Neuronal stem cell (in vitro differentiated cells): ENCODE data around the gene METAP1D.

Source experiments
- DNase-seq: peaks from one replicate; pipeline ENCODE4 v3.0.0-alpha.2; 2013; ENCODE audit warnings: low spot score
- H2AFZ ChIP-seq: one replicate; pipeline ENCODE4 v1.6.1; 2013; ENCODE audit warnings: mild to moderate bottlenecking, low read length, inconsistent platforms
- H2AK5ac ChIP-seq: 2 replicates; pipeline ENCODE4 v1.6.1; 2013; ENCODE audit warnings: low read depth, mild to moderate bottlenecking, inconsistent platforms, low read length, moderate library complexity, mixed read lengths
- H2BK120ac ChIP-seq: 2 replicates; pipeline ENCODE4 v1.6.1; 2013; ENCODE audit warnings: low read depth, mild to moderate bottlenecking, inconsistent platforms, low read length, moderate library complexity, mixed read lengths
- H2BK12ac ChIP-seq: one replicate; pipeline ENCODE4 v1.6.1; 2013; ENCODE audit warnings: low read length, inconsistent platforms
- H2BK15ac ChIP-seq: 2 replicates; pipeline ENCODE4 v1.6.1; 2013; ENCODE audit warnings: mild to moderate bottlenecking, low read length, inconsistent platforms, mixed read lengths
- H2BK5ac ChIP-seq: one replicate; pipeline ENCODE4 v1.6.1; 2013; ENCODE audit warnings: inconsistent platforms, mild to moderate bottlenecking, low read length, moderate library complexity
- H3K14ac ChIP-seq: one replicate; pipeline ENCODE4 v1.6.1; 2013; ENCODE audit warnings: low read length, inconsistent platforms
- H3K18ac ChIP-seq: 2 replicates; pipeline ENCODE4 v1.6.1; 2013; ENCODE audit warnings: low read length, inconsistent platforms
- H3K23ac ChIP-seq: 2 replicates; pipeline ENCODE4 v1.6.1; 2013; ENCODE audit warnings: low read depth, mild to moderate bottlenecking, mixed read lengths, low read length, inconsistent platforms; ENCODE audit not compliant: poor library complexity
- H3K27ac ChIP-seq: replicated peaks from 3 replicates; pipeline ENCODE4 v1.5.1; 2013; ENCODE audit warnings: low read length, inconsistent platforms
- H3K27me3 ChIP-seq, 3 experiments: 2 replicates each; pipeline ENCODE4 v1.6.1; 2013; ENCODE audit warnings: low read length in 3 of 3, mild to moderate bottlenecking in 2 of 3, inconsistent platforms in 1 of 3, low read depth in 1 of 3, mixed read lengths in 1 of 3, moderate library complexity in 1 of 3; ENCODE audit not compliant: control insufficient read depth in 3 of 3, insufficient read depth in 3 of 3
- H3K36me3 ChIP-seq, 2 donors: replicated peaks in 1 of 2; 2 replicates each; pipeline ENCODE4 v1.6.1; 2013; ENCODE audit warnings: low read length in 2 of 2; ENCODE audit not compliant: control insufficient read depth in 2 of 2, insufficient read depth in 2 of 2
- H3K4ac ChIP-seq: 2 replicates; pipeline ENCODE4 v1.6.1; 2013; ENCODE audit warnings: inconsistent platforms, mild to moderate bottlenecking, low read length, moderate library complexity
- H3K4me1 ChIP-seq, 2 donors: 1 replicate in 1 of 2; 2 replicates in 1 of 2; pipeline ENCODE4 v1.6.1; 2013; ENCODE audit warnings: low read length in 2 of 2, low read depth in 1 of 2; ENCODE audit not compliant: control insufficient read depth in 2 of 2, insufficient read depth in 1 of 2
- H3K4me2 ChIP-seq: one replicate; pipeline ENCODE4 v1.6.1; 2013; ENCODE audit warnings: mild to moderate bottlenecking, low read length, inconsistent platforms; ENCODE audit not compliant: insufficient read depth, poor library complexity, severe bottlenecking
- H3K4me3 ChIP-seq, 2 donors: 2 replicates each; pipeline ENCODE4 v1.5.1; 2013; ENCODE audit warnings: low read length in 2 of 2, mild to moderate bottlenecking in 2 of 2, inconsistent platforms in 1 of 2, moderate library complexity in 1 of 2
- H3K79me1 ChIP-seq: one replicate; pipeline ENCODE4 v1.6.1; 2013; ENCODE audit warnings: low read depth, mild to moderate bottlenecking, inconsistent platforms, low read length, moderate library complexity
- H3K9ac ChIP-seq: one replicate; pipeline ENCODE4 v1.6.1; 2013; ENCODE audit warnings: mild to moderate bottlenecking, low read depth, low read length, inconsistent platforms; ENCODE audit not compliant: poor library complexity
- H3K9me3 ChIP-seq, 2 donors: replicated peaks in 1 of 2; 2 replicates each; pipeline versions ENCODE3 to v1.6.1; 2013; ENCODE audit warnings: low read length in 2 of 2, mild to moderate bottlenecking in 2 of 2, inconsistent platforms in 1 of 2, low read depth in 1 of 2, mixed read lengths in 1 of 2, moderate library complexity in 1 of 2; ENCODE audit not compliant: control insufficient read depth in 2 of 2, insufficient read depth in 1 of 2
- H4K8ac ChIP-seq: one replicate; pipeline ENCODE4 v1.6.1; 2013; ENCODE audit warnings: low read depth, mild to moderate bottlenecking, inconsistent platforms, low read length, moderate library complexity
- H4K91ac ChIP-seq: one replicate; pipeline ENCODE4 v1.6.1; 2013; ENCODE audit warnings: low read length, low read depth, mild to moderate bottlenecking, inconsistent platforms; ENCODE audit not compliant: poor library complexity
- WGBS, 2 donors: extraction: QIAGEN DNeasy Blood & Tissue Kit; methylation state at CpG; one replicate each; pipeline ENCODE4 v1.1.7; 2013; ENCODE audit warnings: missing lambda C conversion rate in 2 of 2, mixed read lengths in 1 of 2; ENCODE audit not compliant: insufficient read length in 2 of 2, insufficient replicate concordance in 1 of 2; ENCODE audit errors: extremely low coverage in 2 of 2; 5-methylcytosine and 5-hydroxymethylcytosine counted together

The METAP1D gene

DNA sequence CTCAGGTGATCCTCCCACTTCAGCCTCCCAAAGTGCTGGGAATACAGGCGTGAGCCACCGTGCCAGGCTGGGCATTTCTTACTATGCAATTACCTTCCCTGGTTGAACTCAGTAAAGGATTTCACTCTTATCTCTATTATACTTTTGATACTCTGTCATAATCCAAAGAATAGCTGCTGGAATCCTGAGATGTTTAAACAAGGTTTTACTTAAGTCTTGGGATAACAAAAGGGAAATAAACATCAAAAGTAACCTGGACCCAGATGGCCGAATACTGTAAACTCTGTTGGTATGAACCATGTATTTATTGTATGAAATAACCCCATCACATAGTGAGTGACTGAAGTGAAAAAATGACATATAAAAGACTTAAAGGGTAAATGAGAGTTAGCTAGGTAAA, 114.8 kb downstream of the METAP1D start:
- H2AFZ ChIP-seq, result no peak overlapping the region
- no peak overlapping the region for H3K4me3 ChIP-seq
- no peak overlapping the region for H3K4ac ChIP-seq
- no peak for DNase-seq
- H3K4me1 ChIP-seq, result peaks cover 0 to 12% of the 10 kb centered on the region in 2 donors
- H3K14ac ChIP-seq, result no peak overlapping the region
- no peak overlapping the region for H2BK120ac ChIP-seq
- H3K4me2 ChIP-seq, result no peak overlapping the region
- H2AK5ac ChIP-seq, result no peak overlapping the region
- H3K23ac ChIP-seq, result no peak overlapping the region
- no peaks in the 10 kb centered on the region for H3K36me3 ChIP-seq
- H4K8ac ChIP-seq, result no peak overlapping the region
- H3K18ac ChIP-seq, result no peak overlapping the region
- H3K27ac ChIP-seq, result no peak overlapping the region
- H3K79me1 ChIP-seq, result no peaks in the 10 kb centered on the region
- H2BK12ac ChIP-seq, result no peak overlapping the region
- H2BK5ac ChIP-seq, result no peak overlapping the region
- peaks cover 0 to 8% (median 5%) of the 10 kb centered on the region in 3 experiments for H3K27me3 ChIP-seq
- WGBS, 2 donors, result no CpG with 5 or more reads among the region's 3 CpGs
- H2BK15ac ChIP-seq, result no peak overlapping the region
- no peak overlapping the region for H4K91ac ChIP-seq
- H3K9me3 ChIP-seq, result no peaks in the 10 kb centered on the region
- no peak overlapping the region for H3K9ac ChIP-seq

DNA sequence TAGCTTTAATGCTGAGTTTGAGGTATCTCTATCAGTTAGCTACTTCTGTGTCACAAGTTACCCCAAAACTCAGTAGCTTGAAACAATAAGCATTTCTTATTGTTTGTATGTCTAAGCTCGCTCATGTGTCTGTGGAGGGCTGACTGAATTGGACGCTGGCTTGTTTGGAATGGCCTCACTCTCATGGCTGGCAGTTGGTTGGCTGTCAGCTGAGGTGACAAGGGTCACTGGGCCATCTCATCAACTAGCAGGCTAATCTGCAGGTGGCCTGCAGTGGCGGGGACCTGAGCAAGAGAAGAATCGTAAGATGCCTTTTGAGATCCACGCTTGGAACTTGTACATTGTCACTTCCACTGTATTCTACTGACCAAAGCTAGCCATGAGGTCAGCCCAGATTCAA, 116.4 kb downstream of the METAP1D start:
- H3K27ac ChIP-seq, result no peak overlapping the region
- no peaks in the 10 kb centered on the region for H3K36me3 ChIP-seq
- no peak overlapping the region for H2AK5ac ChIP-seq
- H3K4me2 ChIP-seq, result no peak overlapping the region
- H3K23ac ChIP-seq, result peak overlapping the region; percentile 12
- no peak overlapping the region for H2BK120ac ChIP-seq
- H3K4me1 ChIP-seq, result peaks cover 0 to 4% of the 10 kb centered on the region in 2 donors
- no peaks in the 10 kb centered on the region for H3K9me3 ChIP-seq
- peak overlapping the region; percentile 50 for H4K8ac ChIP-seq
- H3K79me1 ChIP-seq, result no peaks in the 10 kb centered on the region
- H2BK15ac ChIP-seq, result no peak overlapping the region
- WGBS, 2 donors, result no CpG with 5 or more reads among the region's 5 CpGs
- no peak overlapping the region for H2BK12ac ChIP-seq
- H2BK5ac ChIP-seq, result no peak overlapping the region
- no peaks in the 10 kb centered on the region for H3K27me3 ChIP-seq
- H3K18ac ChIP-seq, result no peak overlapping the region
- H3K14ac ChIP-seq, result no peak overlapping the region
- peak overlapping the region in 1 of 2 donors; percentile 40 for H3K4me3 ChIP-seq
- H3K4ac ChIP-seq, result no peak overlapping the region
- H3K9ac ChIP-seq, result no peak overlapping the region
- H2AFZ ChIP-seq, result no peak overlapping the region
- no peak overlapping the region for H4K91ac ChIP-seq
- no peak for DNase-seq

DNA sequence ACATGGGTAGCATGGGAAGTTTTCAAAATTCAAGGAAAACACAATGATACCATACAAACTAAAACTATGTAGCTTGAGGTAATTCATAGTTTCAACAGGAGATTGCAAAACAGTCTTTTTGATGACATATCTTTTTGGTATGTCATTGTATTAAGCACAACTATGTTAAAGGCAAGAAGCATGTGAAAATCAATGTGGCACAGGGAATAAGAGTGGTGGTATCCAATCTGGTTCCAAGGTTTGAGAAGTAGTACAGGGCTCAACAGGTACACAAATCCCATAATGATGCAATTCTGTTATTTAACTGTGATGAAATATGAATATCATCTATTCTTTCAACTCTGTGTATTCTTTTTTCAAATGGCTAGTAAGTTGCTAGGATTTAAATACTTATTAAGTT, 119.3 kb downstream of the METAP1D start:
- Histone ChIP-seq H3K4me2 (no peak overlapping the region), H3K9ac (no peak overlapping the region), H3K79me1 (no peaks in the 10 kb centered on the region), H3K18ac (no peak overlapping the region), H2AFZ (no peak overlapping the region), H3K14ac (no peak overlapping the region), H4K91ac (no peak overlapping the region), H2BK15ac (no peak overlapping the region), H2BK5ac (no peak overlapping the region), H3K9me3 (no peaks in the 10 kb centered on the region), H3K27ac (no peak overlapping the region), H2AK5ac (no peak overlapping the region), H3K4me1 (peaks cover 0 to 4% of the 10 kb centered on the region in 2 donors), H2BK12ac (no peak overlapping the region), H3K23ac (no peak overlapping the region), H3K4ac (no peak overlapping the region), H3K4me3 (no peak overlapping the region), H3K36me3 (no peaks in the 10 kb centered on the region), H4K8ac (no peak overlapping the region), H2BK120ac (no peak overlapping the region), H3K27me3 (no peaks in the 10 kb centered on the region)
- DNase-seq, result no peak

DNA sequence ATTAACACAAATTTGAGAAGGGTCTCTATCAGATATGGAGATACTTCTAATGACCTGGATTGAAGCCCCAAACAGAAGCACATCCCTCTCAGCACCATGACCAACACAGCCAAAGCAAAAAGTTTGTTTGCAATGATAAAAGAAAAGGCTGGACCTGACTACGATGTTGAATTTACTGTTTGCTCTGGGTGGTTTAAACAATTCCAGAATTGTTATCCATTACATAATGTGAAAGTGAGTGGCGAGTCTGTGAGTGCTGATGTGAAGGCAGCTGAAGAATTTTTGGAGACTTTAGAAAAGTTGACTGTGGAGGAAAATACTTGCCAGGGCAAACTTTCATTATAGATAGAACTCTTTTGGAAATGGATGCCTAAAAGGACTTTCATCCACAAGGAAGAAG, 120.4 kb downstream of the METAP1D start:
- Histone ChIP-seq H2AK5ac (no peak overlapping the region), H3K23ac (no peak overlapping the region), H3K9ac (no peak overlapping the region), H4K91ac (no peak overlapping the region), H2BK5ac (no peak overlapping the region), H3K27ac (no peak overlapping the region), H4K8ac (no peak overlapping the region), H3K4me1 (peaks cover 0 to 4% of the 10 kb centered on the region in 2 donors), H2BK120ac (no peak overlapping the region), H3K36me3 (no peaks in the 10 kb centered on the region), H2AFZ (no peak overlapping the region), H3K79me1 (no peaks in the 10 kb centered on the region), H3K9me3 (no peaks in the 10 kb centered on the region), H3K14ac (no peak overlapping the region), H3K4me3 (no peak overlapping the region), H3K4me2 (no peak overlapping the region), H3K4ac (no peak overlapping the region), H2BK12ac (no peak overlapping the region), H3K18ac (no peak overlapping the region), H3K27me3 (no peaks in the 10 kb centered on the region), H2BK15ac (no peak overlapping the region)
- WGBS, 2 donors, result no CpG with 5 or more reads among the region's 2 CpGs
- no peak for DNase-seq
